ENCODE results near the gene ATXN3. TPM values are rescaled to one million over a fixed set of nuclear protein-coding genes. Genes with fewer than 3 reads are reported as not detected.

Gene ATXN3
- total and polyA plus RNA-seq, 2 of the 13 experiments (the other 11 are each of a cell fraction or from before 2014, with no cell fraction given), result 14.9 to 17.3 TPM

DNA sequence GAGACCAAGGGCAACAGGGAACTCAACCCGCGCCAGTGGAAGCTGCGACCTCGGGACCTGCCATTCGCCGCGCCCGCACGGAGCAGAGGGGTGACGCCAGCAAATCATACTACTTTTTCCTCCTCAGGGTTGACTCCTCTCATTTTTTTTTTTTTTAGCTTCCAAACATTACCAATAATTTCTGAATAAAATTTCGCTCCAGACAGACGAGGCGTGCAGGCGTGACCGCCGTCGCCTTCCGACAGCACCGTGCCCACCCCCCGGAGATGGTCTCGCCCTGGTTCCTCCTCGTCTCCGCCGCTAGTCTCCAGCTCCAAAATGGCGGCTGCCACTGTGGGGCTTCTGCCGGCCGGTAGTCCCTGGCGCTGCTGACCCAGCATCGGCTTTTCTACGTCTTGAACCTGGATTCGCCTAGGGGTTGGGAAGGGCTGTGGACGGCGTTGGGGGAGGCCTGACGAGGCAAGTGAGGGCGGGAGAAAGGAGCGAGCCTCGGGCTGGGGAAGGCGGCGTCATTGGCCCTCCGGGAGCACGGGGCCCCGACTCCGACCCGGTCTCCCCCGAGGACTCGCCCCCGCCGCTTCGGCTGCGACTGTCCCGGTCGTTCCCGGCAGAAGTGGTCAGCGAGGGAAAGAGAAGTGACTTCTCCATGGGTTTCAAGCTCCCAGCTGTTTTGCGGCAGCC is 15.4 kb upstream of the ATXN3 start, which contains the start of the genes CPSF2 and NDUFB1 (continued):
- TF ChIP-seq ZNF660 (CRISPR knock-in tag; IDR thresholded peaks at IDR 0.05; ENCODE audit: borderline replicate concordance, low read depth), result 0 out of 2 replicates have a peak, but pooled peaks have one; percentile 7
- TF ChIP-seq ZKSCAN8 (CRISPR knock-in tag; IDR thresholded peaks at IDR 0.05; ENCODE audit: borderline replicate concordance), result 0 out of 2 replicates have a peak, but pooled peaks have one; percentile 7
- 0 out of 4 replicates have a peak, but pooled peaks of 1 of the 2 experiments have one; percentile 25 for TF ChIP-seq NR2F1 (CRISPR knock-in tag; IDR thresholded peaks at IDR 0.05)
- TF ChIP-seq ATF7 (IDR thresholded peaks at IDR 0.05), result peak; percentile 92
- TF ChIP-seq ATF7 (CRISPR knock-in tag; IDR thresholded peaks at IDR 0.05), result no peak
- no peak for TF ChIP-seq ZNF557 (CRISPR knock-in tag; IDR thresholded peaks at IDR 0.05)
- 0 out of 2 replicates have a peak, but pooled peaks have one; percentile 31 for TF ChIP-seq ARNTL (CRISPR knock-in tag; IDR thresholded peaks at IDR 0.05)
- no peak for TF ChIP-seq BCL6 (CRISPR knock-in tag; IDR thresholded peaks at IDR 0.05)
- TF ChIP-seq ELF3 (CRISPR knock-in tag; IDR thresholded peaks at IDR 0.05), result peak; percentile 24; the same call in 1 of the 2 replicates
- no peak for TF ChIP-seq HDAC6 (IDR thresholded peaks at IDR 0.05; ENCODE audit: low read depth, low read length)
- peak; percentile 72 for TF ChIP-seq TBX2 (CRISPR knock-in tag; IDR thresholded peaks at IDR 0.05; ENCODE audit: borderline replicate concordance)
- TF ChIP-seq, protein P1, sequence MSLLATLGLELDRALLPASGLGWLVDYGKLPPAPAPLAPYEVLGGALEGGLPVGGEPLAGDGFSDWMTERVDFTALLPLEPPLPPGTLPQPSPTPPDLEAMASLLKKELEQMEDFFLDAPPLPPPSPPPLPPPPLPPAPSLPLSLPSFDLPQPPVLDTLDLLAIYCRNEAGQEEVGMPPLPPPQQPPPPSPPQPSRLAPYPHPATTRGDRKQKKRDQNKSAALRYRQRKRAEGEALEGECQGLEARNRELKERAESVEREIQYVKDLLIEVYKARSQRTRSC (CRISPR knock-in tag; IDR thresholded peaks at IDR 0.05; ENCODE audit: low read depth), result peak; percentile 54; the same call in 1 of the 2 replicates
- TF ChIP-seq REPIN1 (CRISPR knock-in tag; IDR thresholded peaks at IDR 0.05; ENCODE audit: borderline replicate concordance, low read depth), result peak; percentile 48; the same call in 1 of the 2 replicates
- TF ChIP-seq, protein P2, sequence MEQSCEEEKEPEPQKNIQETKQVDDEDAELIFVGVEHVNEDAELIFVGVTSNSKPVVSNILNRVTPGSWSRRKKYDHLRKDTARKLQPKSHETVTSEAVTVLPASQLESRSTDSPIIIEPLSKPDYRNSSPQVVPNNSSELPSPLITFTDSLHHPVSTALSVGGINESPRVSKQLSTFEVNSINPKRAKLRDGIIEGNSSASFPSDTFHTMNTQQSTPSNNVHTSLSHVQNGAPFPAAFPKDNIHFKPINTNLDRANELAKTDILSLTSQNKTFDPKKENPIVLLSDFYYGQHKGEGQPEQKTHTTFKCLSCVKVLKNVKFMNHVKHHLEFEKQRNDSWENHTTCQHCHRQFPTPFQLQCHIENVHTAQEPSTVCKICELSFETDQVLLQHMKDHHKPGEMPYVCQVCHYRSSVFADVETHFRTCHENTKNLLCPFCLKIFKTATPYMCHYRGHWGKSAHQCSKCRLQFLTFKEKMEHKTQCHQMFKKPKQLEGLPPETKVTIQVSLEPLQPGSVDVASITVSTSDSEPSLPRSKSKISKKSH (CRISPR knock-in tag; IDR thresholded peaks at IDR 0.05; ENCODE audit: borderline replicate concordance), result no peak; the same call in 1 of the 2 replicates
- TF ChIP-seq KLF11 (CRISPR knock-in tag; IDR thresholded peaks at IDR 0.05), result no peak
- TF ChIP-seq RXRA (CRISPR knock-in tag; IDR thresholded peaks at IDR 0.05), result no peak; the same call in 1 of the 2 replicates
- peak; percentile 83 for TF ChIP-seq YEATS4 (CRISPR knock-in tag; IDR thresholded peaks at IDR 0.05; ENCODE audit: borderline replicate concordance)
- TF ChIP-seq ZNF598 (CRISPR knock-in tag; IDR thresholded peaks at IDR 0.05; ENCODE audit: borderline replicate concordance), result peak; percentile 82
- TF ChIP-seq, protein P3, sequence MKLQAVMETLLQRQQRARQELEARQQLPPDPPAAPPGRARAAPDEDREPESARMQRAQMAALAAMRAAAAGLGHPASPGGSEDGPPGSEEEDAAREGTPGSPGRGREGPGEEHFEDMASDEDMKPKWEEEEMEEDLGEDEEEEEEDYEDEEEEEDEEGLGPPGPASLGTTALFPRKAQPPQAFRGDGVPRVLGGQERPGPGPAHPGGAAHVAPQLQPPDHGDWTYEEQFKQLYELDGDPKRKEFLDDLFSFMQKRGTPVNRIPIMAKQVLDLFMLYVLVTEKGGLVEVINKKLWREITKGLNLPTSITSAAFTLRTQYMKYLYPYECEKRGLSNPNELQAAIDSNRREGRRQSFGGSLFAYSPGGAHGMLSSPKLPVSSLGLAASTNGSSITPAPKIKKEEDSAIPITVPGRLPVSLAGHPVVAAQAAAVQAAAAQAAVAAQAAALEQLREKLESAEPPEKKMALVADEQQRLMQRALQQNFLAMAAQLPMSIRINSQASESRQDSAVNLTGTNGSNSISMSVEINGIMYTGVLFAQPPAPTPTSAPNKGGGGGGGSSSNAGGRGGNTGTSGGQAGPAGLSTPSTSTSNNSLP (IDR thresholded peaks at IDR 0.05; ENCODE audit: low read depth, low read length), result no peak
- TF ChIP-seq NCOA1 (CRISPR knock-in tag; IDR thresholded peaks at IDR 0.05), result peak; percentile 85; the same call in 1 of the 2 replicates
- no peak for TF ChIP-seq ZNF296 (CRISPR knock-in tag; conservative IDR thresholded peaks at IDR 0.05)
- TF ChIP-seq SRY (CRISPR knock-in tag; IDR thresholded peaks at IDR 0.05), result peak; percentile 60; the same call in 1 of the 2 replicates
- no peak for TF ChIP-seq FOXA1 (IDR thresholded peaks at IDR 0.05)
- no peak; the same call in 1 of the 2 replicates for TF ChIP-seq FOXA1 (CRISPR knock-in tag; IDR thresholded peaks at IDR 0.05)
- TF ChIP-seq, protein P4, sequence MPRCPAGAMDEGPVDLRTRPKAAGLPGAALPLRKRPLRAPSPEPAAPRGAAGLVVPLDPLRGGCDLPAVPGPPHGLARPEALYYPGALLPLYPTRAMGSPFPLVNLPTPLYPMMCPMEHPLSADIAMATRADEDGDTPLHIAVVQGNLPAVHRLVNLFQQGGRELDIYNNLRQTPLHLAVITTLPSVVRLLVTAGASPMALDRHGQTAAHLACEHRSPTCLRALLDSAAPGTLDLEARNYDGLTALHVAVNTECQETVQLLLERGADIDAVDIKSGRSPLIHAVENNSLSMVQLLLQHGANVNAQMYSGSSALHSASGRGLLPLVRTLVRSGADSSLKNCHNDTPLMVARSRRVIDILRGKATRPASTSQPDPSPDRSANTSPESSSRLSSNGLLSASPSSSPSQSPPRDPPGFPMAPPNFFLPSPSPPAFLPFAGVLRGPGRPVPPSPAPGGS (CRISPR knock-in tag; IDR thresholded peaks at IDR 0.05), result peak; percentile 69; the same call in 1 of the 2 replicates
- TF ChIP-seq ZFP82 (CRISPR knock-in tag; IDR thresholded peaks at IDR 0.05; ENCODE audit: borderline replicate concordance), result peak; percentile 46; the same call in 1 of the 2 replicates

Data from HepG2 (cell line).